GM19099 (cell line): ENCODE measurements around the gene KLF18.

Experiments used
- POLR2A ChIP-seq: IDR thresholded peaks from 3 replicates; pipeline ENCODE4 v1.6.1; 2011; ENCODE audit warnings: low read depth; ENCODE audit not compliant: insufficient read length; ENCODE audit errors: extremely low read depth

The KLF18 gene

GRCh38 chr1:44103270-44104131 lies 37.9 kb downstream of the KLF18 start:
- no peak for TF ChIP-seq POLR2A

- TF ChIP-seq POLR2A, result no peak
These were observed 40.1 kb downstream of the KLF18 start for GRCh38 chr1:44101328-44101727.

GRCh38 chr1:44100183-44100868 lies 41.1 kb downstream of the KLF18 start:
- TF ChIP-seq POLR2A, result no peak

GRCh38 chr1:44094047-44094446 lies 47.4 kb downstream of the KLF18 start:
- TF ChIP-seq POLR2A, result no peak

- no peak for TF ChIP-seq POLR2A
These were observed 50.8 kb downstream of the KLF18 start for GRCh38 chr1:44090429-44091252.

GRCh38 chr1:44089371-44090048 lies 51.9 kb downstream of the KLF18 start:
- no peak for TF ChIP-seq POLR2A
